C4-2B (cell line): ENCODE measurements around the gene SCFD2.

ENCODE experiments used
- H3K27ac ChIP-seq: fragments of 450-650 bp; 2 replicates; pipeline ENCODE4 v1.5.1; 2017
- ZFX ChIP-seq: fragments of 450-650 bp; IDR thresholded peaks from 2 replicates; pipeline ENCODE4 v1.6.1; 2017
- TF ChIP-seq, protein P1 (sequence below): fragments of 450-650 bp; conservative IDR thresholded peaks from 2 replicates; pipeline ENCODE4 v1.5.1; 2017; ENCODE audit warnings: mild to moderate bottlenecking

SCFD2 gene

DNA sequence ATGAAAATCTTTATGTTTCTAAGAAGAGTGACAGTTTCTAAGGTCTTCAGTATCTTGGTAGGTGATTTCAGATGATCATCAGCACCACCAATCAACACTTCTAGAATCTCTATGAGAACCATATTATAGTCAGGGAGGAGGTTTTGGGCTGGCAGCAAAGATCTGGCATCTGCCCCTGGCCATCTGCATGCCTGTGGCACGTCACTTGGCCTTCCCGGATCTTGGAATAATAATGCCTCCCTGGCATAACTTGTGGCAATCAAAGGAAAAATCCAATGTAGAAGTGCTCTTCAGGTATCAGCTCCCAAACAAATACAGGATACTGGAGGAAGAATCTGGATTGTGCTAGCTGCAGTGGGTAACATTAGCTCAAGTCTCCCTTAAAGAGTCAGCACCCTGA lies 446.4 kb downstream of the SCFD2 start:
- no peak overlapping the region for H3K27ac ChIP-seq
- TF ChIP-seq, protein P1, sequence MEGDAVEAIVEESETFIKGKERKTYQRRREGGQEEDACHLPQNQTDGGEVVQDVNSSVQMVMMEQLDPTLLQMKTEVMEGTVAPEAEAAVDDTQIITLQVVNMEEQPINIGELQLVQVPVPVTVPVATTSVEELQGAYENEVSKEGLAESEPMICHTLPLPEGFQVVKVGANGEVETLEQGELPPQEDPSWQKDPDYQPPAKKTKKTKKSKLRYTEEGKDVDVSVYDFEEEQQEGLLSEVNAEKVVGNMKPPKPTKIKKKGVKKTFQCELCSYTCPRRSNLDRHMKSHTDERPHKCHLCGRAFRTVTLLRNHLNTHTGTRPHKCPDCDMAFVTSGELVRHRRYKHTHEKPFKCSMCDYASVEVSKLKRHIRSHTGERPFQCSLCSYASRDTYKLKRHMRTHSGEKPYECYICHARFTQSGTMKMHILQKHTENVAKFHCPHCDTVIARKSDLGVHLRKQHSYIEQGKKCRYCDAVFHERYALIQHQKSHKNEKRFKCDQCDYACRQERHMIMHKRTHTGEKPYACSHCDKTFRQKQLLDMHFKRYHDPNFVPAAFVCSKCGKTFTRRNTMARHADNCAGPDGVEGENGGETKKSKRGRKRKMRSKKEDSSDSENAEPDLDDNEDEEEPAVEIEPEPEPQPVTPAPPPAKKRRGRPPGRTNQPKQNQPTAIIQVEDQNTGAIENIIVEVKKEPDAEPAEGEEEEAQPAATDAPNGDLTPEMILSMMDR = no peak
- no peak for TF ChIP-seq ZFX

DNA sequence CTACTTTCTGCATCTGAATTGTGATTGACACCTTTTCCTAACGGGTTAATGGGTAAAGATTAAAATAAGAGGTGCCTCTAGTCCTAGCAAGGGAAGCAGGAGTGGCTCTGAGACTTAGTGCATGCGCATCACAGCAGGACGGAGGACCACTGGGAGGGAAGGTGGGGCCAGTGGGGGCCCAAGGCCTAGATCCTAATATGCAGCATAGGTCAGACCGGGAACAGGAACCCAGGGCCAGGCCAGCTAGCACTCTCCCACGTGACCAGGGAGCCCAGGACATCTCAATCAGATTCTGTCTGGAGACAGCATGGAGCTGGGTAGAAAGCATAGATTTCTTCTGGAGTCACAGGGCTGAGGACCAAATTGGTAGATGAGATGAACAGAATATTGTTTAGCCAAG lies 448.0 kb downstream of the SCFD2 start:
- TF ChIP-seq, protein P1 = no peak
- TF ChIP-seq ZFX = no peak
- no peak overlapping the region for H3K27ac ChIP-seq

DNA sequence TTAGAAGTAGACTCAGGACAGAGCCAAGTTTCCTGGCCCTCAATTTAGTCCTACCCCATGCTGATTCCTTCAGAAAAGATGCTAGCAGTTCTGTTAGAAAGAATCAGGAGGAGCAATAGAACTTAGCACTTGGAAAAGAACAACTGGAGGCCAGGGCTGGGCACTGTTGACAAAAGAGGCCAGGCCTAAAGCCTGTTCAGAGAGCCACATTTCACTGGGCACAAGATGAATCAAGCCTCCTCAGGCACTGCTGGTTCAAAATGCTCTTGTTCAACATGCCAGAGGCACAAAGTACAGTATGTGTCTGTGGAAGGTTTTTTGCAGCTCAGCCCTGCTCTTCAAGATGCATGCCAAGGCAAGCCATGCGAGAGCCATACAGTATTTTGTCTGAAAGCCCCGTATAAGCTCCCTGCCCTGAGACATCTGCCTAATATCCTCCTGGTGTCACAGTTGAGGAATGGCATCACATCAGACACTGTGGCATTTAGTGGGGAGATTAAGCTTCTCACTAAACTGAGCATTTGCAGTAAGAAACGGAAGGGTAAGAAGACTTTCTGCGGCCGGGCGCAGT lies 450.0 kb downstream of the SCFD2 start:
- no peak overlapping the region for H3K27ac ChIP-seq
- TF ChIP-seq, protein P1 = no peak
- TF ChIP-seq ZFX = no peak

DNA sequence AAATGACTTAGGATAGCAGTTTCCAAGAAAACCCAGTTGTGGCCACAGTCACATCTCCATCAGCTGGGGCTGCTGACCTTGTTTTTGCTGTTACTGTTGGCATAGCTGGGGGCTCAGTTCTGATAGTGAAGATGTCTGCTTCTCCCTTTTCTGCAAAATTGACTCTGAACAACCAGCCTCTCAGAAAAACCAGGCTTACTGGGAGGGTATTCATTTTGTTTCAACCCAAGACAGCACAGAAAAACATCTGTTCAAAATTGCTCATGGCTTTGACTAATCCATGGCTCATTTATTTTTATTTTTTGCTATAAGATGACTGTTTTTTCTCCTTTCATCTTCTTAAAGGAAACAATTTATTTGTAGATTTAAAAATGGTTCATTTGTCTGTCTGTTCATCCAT lies 450.7 kb downstream of the SCFD2 start:
- H3K27ac ChIP-seq = no peak overlapping the region
- TF ChIP-seq, protein P1 = no peak
- no peak for TF ChIP-seq ZFX

DNA sequence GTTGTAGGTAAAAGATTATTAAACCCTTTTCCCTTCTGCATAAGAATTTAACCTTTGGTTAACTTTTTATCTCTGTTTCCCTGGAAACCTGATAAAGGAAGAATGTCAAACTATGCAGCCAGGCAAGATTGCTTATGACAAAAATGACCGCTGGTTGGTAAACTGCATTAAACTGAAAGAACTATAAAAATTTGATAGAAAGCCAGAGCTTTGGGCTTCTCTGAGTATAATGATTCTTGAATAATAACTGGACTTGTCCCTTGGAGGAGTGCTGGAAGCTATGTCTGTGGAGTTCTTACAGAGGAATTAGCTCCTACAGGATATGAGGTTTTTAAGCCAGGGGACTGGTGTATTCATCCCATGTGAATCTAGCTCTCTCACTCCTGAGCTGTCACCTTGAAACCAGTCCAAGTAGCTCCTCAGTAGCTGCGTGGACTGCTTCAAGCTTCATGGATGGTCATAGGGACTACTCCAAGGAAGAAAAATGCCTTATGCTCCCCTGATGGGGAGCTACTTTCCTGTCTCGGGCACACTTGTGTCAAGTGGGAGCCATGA lies 451.7 kb downstream of the SCFD2 start:
- TF ChIP-seq ZFX = no peak
- TF ChIP-seq, protein P1 = no peak
- no peak overlapping the region for H3K27ac ChIP-seq

DNA sequence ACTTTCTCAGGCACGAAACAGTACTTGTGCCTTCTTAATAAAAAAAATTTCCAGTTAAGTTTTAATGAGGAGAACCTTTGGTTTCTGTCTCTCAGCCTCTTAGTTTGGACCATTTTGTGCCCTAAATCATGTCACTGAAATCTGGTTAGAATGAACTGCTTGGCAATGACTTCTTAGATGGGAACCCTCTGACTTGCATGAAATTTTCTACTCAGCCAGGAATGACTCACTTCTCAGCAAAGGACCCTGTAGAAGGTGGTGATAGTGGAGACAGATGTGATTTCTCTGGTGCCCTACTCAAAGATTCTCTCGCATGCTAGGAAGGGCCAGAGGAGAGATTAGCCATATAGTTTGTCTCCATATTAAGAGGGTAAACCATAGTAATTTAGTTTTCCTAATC lies 453.3 kb downstream of the SCFD2 start:
- TF ChIP-seq, protein P1 = no peak
- TF ChIP-seq ZFX = no peak
- H3K27ac ChIP-seq = no peak overlapping the region

GRCh38 chr4:52911684-52912294 lies 454.1 kb downstream of the SCFD2 start:
- TF ChIP-seq ZFX = no peak
- TF ChIP-seq, protein P1 = peak; percentile 91
- no peak overlapping the region for H3K27ac ChIP-seq
